Hematopoietic multipotent progenitor cell treated with erythropoietin and hydrocortisone succinate and interleukin-3 and kit ligand, for 4 days (in vitro differentiated cells): ENCODE measurements around the gene KIAA0513.
"Not testable (repeated sequence)": the region's sequence is repeated elsewhere in the genome, so short reads cannot be mapped to it uniquely, and the experiment has no call there.

ENCODE experiments used
- DNase-seq: peaks from one replicate; pipeline ENCODE4 v3.0.0-alpha.2; 2015

The KIAA0513 gene

GRCh38 chr16:85031451-85031850 is 3.9 kb downstream of the KIAA0513 start:
- no peak for DNase-seq

GRCh38 chr16:85032187-85032586 is 4.6 kb downstream of the KIAA0513 start:
- DNase-seq: not testable (repeated sequence)

GRCh38 chr16:85033171-85033570 is 5.6 kb downstream of the KIAA0513 start:
- DNase-seq: no peak

GRCh38 chr16:85034591-85035433 is 7.2 kb downstream of the KIAA0513 start:
- DNase-seq: no peak

GRCh38 chr16:85036236-85037049 is 8.8 kb downstream of the KIAA0513 start:
- no peak for DNase-seq

GRCh38 chr16:85037050-85037410 is 9.4 kb downstream of the KIAA0513 start:
- DNase-seq: no peak

GRCh38 chr16:85037721-85038120 is 10.1 kb downstream of the KIAA0513 start:
- DNase-seq: no peak

GRCh38 chr16:85040685-85041084 is 13.1 kb downstream of the KIAA0513 start:
- DNase-seq: no peak

- DNase-seq: no peak
Measured at GRCh38 chr16:85041219-85042166, 13.9 kb downstream of the KIAA0513 start.

- DNase-seq: no peak
Measured at GRCh38 chr16:85042167-85042526, 14.6 kb downstream of the KIAA0513 start.

GRCh38 chr16:85042606-85043005 is 15.0 kb downstream of the KIAA0513 start:
- DNase-seq: no peak

GRCh38 chr16:85045077-85045476 is 17.5 kb downstream of the KIAA0513 start:
- no peak for DNase-seq

- DNase-seq: no peak
Measured at GRCh38 chr16:85045641-85046471, 18.3 kb downstream of the KIAA0513 start.

- DNase-seq: no peak
Measured at GRCh38 chr16:85046472-85046916, 18.9 kb downstream of the KIAA0513 start.

GRCh38 chr16:85046931-85047866 is 19.6 kb downstream of the KIAA0513 start:
- DNase-seq: peak; percentile 96

- peak; percentile 64 for DNase-seq
Measured at GRCh38 chr16:85047867-85048455, 20.4 kb downstream of the KIAA0513 start.

GRCh38 chr16:85048921-85049562 is 21.4 kb downstream of the KIAA0513 start:
- DNase-seq: no peak

GRCh38 chr16:85049706-85050305 is 22.2 kb downstream of the KIAA0513 start:
- no peak for DNase-seq

- peak; percentile 60 for DNase-seq
Measured at GRCh38 chr16:85051067-85051581, 23.5 kb downstream of the KIAA0513 start.
